HCT116 (cell line): Measurements from ENCODE around the gene ADD3. TPM values are rescaled to one million over a fixed set of nuclear protein-coding genes. Genes with fewer than 3 reads are reported as not detected.

Source experiments
- ATAC-seq: fragments of 200-7000 bp; cut with Tn5 transposase; 2 replicates; pipeline ENCODE4 v1.9.1; 2020; ENCODE audit warnings: mild to moderate bottlenecking, moderate library complexity
- BruUV-seq: library from RNA; stranded (reverse); fragments of 400-500 nt; replicated peaks from 2 replicates; lab custom pipeline; 2021; lab: Mats Ljungman, UMichigan
- CTCF ChIA-PET: fragments of 300-600 bp; sonication (Branson Sonifier 250); formaldehyde crosslinking; loops from one replicate; lab custom pipeline; 2021; ENCODE audit warnings: antibody characterized with exemption; lab: Charles Lee
- POLR2A ChIA-PET: fragments of 300-600, 350-600 bp; sonication (Branson Sonifier 250); formaldehyde crosslinking; loops from one replicate; lab custom pipeline; 2021; ENCODE audit warnings: antibody characterized with exemption; lab: Charles Lee
- RAD21 ChIA-PET, 2 experiments: fragments of 300-600 bp; sonication (Branson Sonifier 250); formaldehyde crosslinking; loops; one replicate each; lab custom pipeline; 2023; ENCODE audit warnings: low total read pairs in 2 of 2; ENCODE audit not compliant: uncharacterized antibody in 2 of 2, unreplicated experiment in 2 of 2, low non-redundant PET in 1 of 2; lab: Charles Lee
- DNase-seq: peaks from one replicate; pipeline ENCODE4 v3.0.0-alpha.2; 2010; ENCODE audit warnings: low read depth, low spot score
- H2AFZ ChIP-seq: fragments of 200-600 bp; shearing (Covaris generic), sonication (generic); 2 replicates; pipeline ENCODE4 v1.6.1; 2017; ENCODE audit warnings: low read depth, mixed run types, mixed read lengths, antibody characterized with exemption, low read length; ENCODE audit not compliant: poor library complexity, severe bottlenecking
- H3K27ac ChIP-seq: 2 replicates; pipeline ENCODE4 v1.5.1; 2012; ENCODE audit warnings: low read depth, low read length
- H3K27me3 ChIP-seq: fragments of 200-600 bp; sonication (generic); 2 replicates; pipeline ENCODE4 v1.6.1; 2016; ENCODE audit warnings: mixed run types, low read length, mixed read lengths; ENCODE audit not compliant: insufficient read depth
- H3K36me3 ChIP-seq, 2 experiments: fragments of 200-500 bp in 1 of 2; fragments of 200-600 bp in 1 of 2; sonication (Bioruptor generic) in 1 of 2; sonication (generic) in 1 of 2; 2 replicates each; pipeline versions ENCODE4 v1.5.1 to v1.6.1; 2014 to 2016; ENCODE audit warnings: low read length in 2 of 2, inconsistent platforms in 1 of 2, mixed read lengths in 1 of 2, mixed run types in 1 of 2; ENCODE audit not compliant: insufficient read depth in 2 of 2, control insufficient read depth in 1 of 2
- H3K4me1 ChIP-seq, 2 experiments: fragments of 200-600 bp in 1 of 2; sonication (generic) in 1 of 2; 2 replicates each; pipeline versions ENCODE4 v1.5.1 to v1.6.1; 2012 to 2017; ENCODE audit warnings: low read length in 2 of 2, inconsistent platforms in 1 of 2, mild to moderate bottlenecking in 1 of 2, mixed read lengths in 1 of 2, mixed run types in 1 of 2, moderate library complexity in 1 of 2; ENCODE audit not compliant: insufficient read depth in 2 of 2, control insufficient read depth in 1 of 2
- H3K4me2 ChIP-seq: fragments of 200-600 bp; sonication (generic); 2 replicates; pipeline ENCODE4 v1.6.1; 2017; ENCODE audit warnings: mixed run types, low read length, mixed read lengths
- H3K4me3 ChIP-seq, 2 experiments: fragments of 200-600 bp in 1 of 2; sonication (generic) in 1 of 2; replicated peaks in 1 of 2; 2 replicates each; pipeline ENCODE4 v1.5.1; 2011 to 2016; ENCODE audit warnings: low read length in 2 of 2, control low read depth in 1 of 2, low read depth in 1 of 2, mild to moderate bottlenecking in 1 of 2, mixed read lengths in 1 of 2, mixed run types in 1 of 2
- H3K79me2 ChIP-seq: fragments of 200-600 bp; sonication (generic); 2 replicates; pipeline ENCODE4 v1.6.1; 2017; ENCODE audit warnings: mild to moderate bottlenecking, mixed run types, low read length, moderate library complexity, mixed read lengths; ENCODE audit not compliant: insufficient read depth
- H3K9ac ChIP-seq: fragments of 200-600 bp; sonication (generic); 2 replicates; pipeline ENCODE4 v1.6.1; 2016; ENCODE audit warnings: low read length, mixed read lengths
- H3K9me2 ChIP-seq: fragments of 200-600 bp; sonication (generic), shearing (Covaris generic); 2 replicates; pipeline ENCODE4 v1.6.1; 2017; ENCODE audit warnings: mixed run types, mild to moderate bottlenecking, moderate library complexity; ENCODE audit not compliant: insufficient read depth
- H3K9me3 ChIP-seq, 2 experiments: fragments of 200-500 bp in 1 of 2; fragments of 200-600 bp in 1 of 2; sonication (Bioruptor generic) in 1 of 2; sonication (generic) in 1 of 2; 2 replicates each; pipeline ENCODE4 v1.6.1; 2014 to 2017; ENCODE audit warnings: low read length in 2 of 2, mixed read lengths in 2 of 2, inconsistent platforms in 1 of 2, low read depth in 1 of 2, mild to moderate bottlenecking in 1 of 2, mixed run types in 1 of 2, moderate library complexity in 1 of 2; ENCODE audit not compliant: control insufficient read depth in 1 of 2, insufficient read depth in 1 of 2
- H4K20me1 ChIP-seq: fragments of 200-600 bp; sonication (generic), shearing (Covaris generic); 2 replicates; pipeline ENCODE4 v1.6.1; 2017; ENCODE audit warnings: mixed run types, mild to moderate bottlenecking, moderate library complexity; ENCODE audit not compliant: insufficient read depth
- CTCF ChIP-seq, 3 experiments: fragments of 200-600 bp in 1 of 3; sonication (generic) in 1 of 3; IDR thresholded peaks in 2 of 3; conservative IDR thresholded peaks in 1 of 3; 2 replicates each; pipeline ENCODE4 v1.5.1; 2012 to 2017; ENCODE audit warnings: low read depth in 2 of 3, low read length in 2 of 3, antibody characterized with exemption in 1 of 3, borderline replicate concordance in 1 of 3, control low read depth in 1 of 3, mild to moderate bottlenecking in 1 of 3, mixed read lengths in 1 of 3, mixed run types in 1 of 3, moderate library complexity in 1 of 3; ENCODE audit not compliant: insufficient read depth in 1 of 3
- EGR1 ChIP-seq: IDR thresholded peaks from 2 replicates; pipeline ENCODE4 v1.6.1; 2012; ENCODE audit warnings: low read depth
- EZH2 ChIP-seq: fragments of 200-600 bp; sonication (generic); IDR thresholded peaks from 2 replicates; pipeline ENCODE4 v1.6.1; 2017; ENCODE audit warnings: antibody characterized with exemption, mixed run types
- EZH2phosphoT487 ChIP-seq: fragments of 200-600 bp; IDR thresholded peaks from 2 replicates; pipeline ENCODE4 v1.6.1; 2018; ENCODE audit warnings: antibody characterized with exemption, borderline replicate concordance
- FOSL1 ChIP-seq: IDR thresholded peaks from 2 replicates; pipeline ENCODE4 v1.6.1; 2012; ENCODE audit warnings: low read depth
- RAD21 ChIP-seq: IDR thresholded peaks from 2 replicates; pipeline ENCODE4 v1.6.1; 2012; ENCODE audit warnings: low read depth, mild to moderate bottlenecking
- ZNF274 ChIP-seq: fragments of 200-500 bp; sonication (Bioruptor generic); IDR thresholded peaks from 2 replicates; pipeline ENCODE4 v1.6.1; 2014; ENCODE audit warnings: mild to moderate bottlenecking, low read depth, low read length, inconsistent platforms
- intact Hi-C: fragments of 100-400 bp; cut with micrococcal nuclease; formaldehyde crosslinking; loops from 2 replicates; pipeline ENCODE4 v1.10.0; 2022
- total RNA-seq: library from RNA; stranded (reverse); gene quantifications from one replicate; pipeline ENCODE4 v1.2.1, GENCODE V29; 2021; ENCODE audit not compliant: unreplicated experiment
- TF ChIP-seq, protein P1 (sequence below): IDR thresholded peaks from 2 replicates; pipeline ENCODE4 v1.6.1; 2012

ADD3 gene
- total RNA-seq, 1 experiment from 2014 or later: 41.1 TPM

DNA sequence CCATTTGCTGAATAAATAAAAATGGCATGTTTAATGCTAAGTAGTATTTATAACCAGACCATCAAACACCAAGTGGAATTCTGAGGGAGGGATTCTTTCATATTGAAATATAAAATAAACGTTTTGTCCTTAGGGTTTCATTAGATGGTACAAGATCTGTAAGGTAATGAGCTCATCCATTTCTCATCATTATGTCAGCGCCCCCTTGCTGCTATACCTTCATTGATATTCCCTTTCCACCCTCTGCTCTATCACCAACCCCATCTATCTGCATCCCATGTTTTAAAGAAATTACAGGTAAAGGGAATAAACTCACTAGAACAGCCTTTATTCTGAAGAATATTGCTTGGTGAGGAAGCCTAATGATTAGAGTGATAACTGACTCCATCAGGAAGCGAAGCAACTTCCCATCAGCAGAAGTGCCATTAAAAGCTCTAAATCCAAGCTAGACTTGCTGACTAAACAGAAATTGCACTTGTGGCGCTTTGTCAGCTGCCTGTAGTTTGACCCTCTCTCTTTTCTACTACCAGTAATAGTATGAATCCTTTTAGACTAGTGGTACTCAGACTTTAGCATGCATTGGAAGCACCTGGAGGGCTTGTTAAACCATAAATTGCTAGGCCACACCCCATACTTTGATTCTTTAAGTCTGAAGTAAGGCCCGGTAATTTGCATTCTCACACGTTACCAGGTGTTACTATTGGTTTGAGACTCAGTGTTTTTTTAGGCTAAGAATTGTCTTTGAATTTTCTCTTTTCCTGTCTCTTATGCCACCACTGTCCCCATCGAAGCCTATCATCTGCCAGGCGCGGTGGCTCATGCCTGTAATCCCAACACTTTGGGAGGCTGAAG, 27.5 kb downstream of the ADD3 start:
- ATAC-seq: peak; percentile 54
- Histone ChIP-seq H3K27ac (no peak overlapping the region), H3K9me2 (no peaks in the 10 kb centered on the region), H3K36me3 (no peaks in the 10 kb centered on the region), H3K4me2 (no peak overlapping the region), H4K20me1 (no peaks in the 10 kb centered on the region), H3K4me1 (no peaks in the 10 kb centered on the region), H3K9me3 (no peaks in the 10 kb centered on the region), H3K9ac (no peak overlapping the region), H2AFZ (no peak overlapping the region), H3K27me3 (no peaks in the 10 kb centered on the region), H3K4me3 (no peak overlapping the region), H3K79me2 (no peaks in the 10 kb centered on the region)
- ChIA-PET RAD21 (no interaction called here), POLR2A (interaction anchor here (0.6 kb wide), 1 partner anchor 522 kb away, joined by 3 read pairs; no protein-coding TSS in a partner anchor), CTCF (interaction anchor here (0.8 to 1.8 kb wide), 9 partner anchors 10 to 151 kb away, joined by 3 to 11 read pairs (median 5); no protein-coding TSS in a partner anchor)
- DNase-seq: no peak
- peak; percentile 30; the same call in 1 of the 2 replicates for TF ChIP-seq RAD21
- TF ChIP-seq EZH2phosphoT487: no peak
- no peak for TF ChIP-seq FOSL1
- TF ChIP-seq CTCF (IDR thresholded peaks at IDR 0.05 in 2 of 3, conservative IDR thresholded peaks at IDR 0.05 in 1 of 3; ENCODE audit: borderline replicate concordance in 1 of 3, insufficient read depth in 1 of 3, low read depth in 2 of 3, low read length in 2 of 3): peak; percentile 17 to 48 (median 26); a peak in 4 of 6 replicates
- TF ChIP-seq, protein P1, sequence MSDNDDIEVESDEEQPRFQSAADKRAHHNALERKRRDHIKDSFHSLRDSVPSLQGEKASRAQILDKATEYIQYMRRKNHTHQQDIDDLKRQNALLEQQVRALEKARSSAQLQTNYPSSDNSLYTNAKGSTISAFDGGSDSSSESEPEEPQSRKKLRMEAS: no peak
- no peak for TF ChIP-seq EGR1
- TF ChIP-seq EZH2: no peak
- no peak for TF ChIP-seq ZNF274
- no TSS peak for BruUV-seq
- intact Hi-C loops: no loop called here
